Fibroblast of the aortic adventitia (primary cell): ENCODE data around the gene PROM2. TPM values are rescaled to one million over a fixed set of nuclear protein-coding genes. Genes with fewer than 3 reads are reported as not detected.

Experiments
- DNase-seq: peaks from one replicate; pipeline ENCODE4 v3.0.0-alpha.2; 2010; ENCODE audit warnings: low read depth
- H3K4me3 ChIP-seq: 2 replicates; pipeline ENCODE4 v1.5.1; 2011; ENCODE audit warnings: low read depth, mild to moderate bottlenecking, control low read depth, low read length, moderate library complexity
- CTCF ChIP-seq: IDR thresholded peaks from 2 replicates; pipeline ENCODE4 v1.5.1; 2011; ENCODE audit warnings: mild to moderate bottlenecking, low read length, control low read depth, inconsistent platforms; ENCODE audit not compliant: insufficient read depth
- total RNA-seq: library from RNA; depleted of rRNA; stranded (reverse); fragments of >200 nt; gene quantifications from 2 replicates; pipeline ENCODE4 v1.2.3, GENCODE V29; 2012; ENCODE audit warnings: low replicate concordance

Gene PROM2
- total RNA-seq, 1 donor = 0.18 TPM

- TF ChIP-seq CTCF = no peak
- no peak for DNase-seq
- no peak overlapping the region for H3K4me3 ChIP-seq
Observed at GRCh38 chr2:95328358-95329125, 54.3 kb downstream of the PROM2 start.

GRCh38 chr2:95329401-95329800 lies 55.2 kb downstream of the PROM2 start:
- H3K4me3 ChIP-seq = no peak overlapping the region
- DNase-seq = no peak
- TF ChIP-seq CTCF = no peak

- H3K4me3 ChIP-seq = no peak overlapping the region
- DNase-seq = no peak
- TF ChIP-seq CTCF = no peak
Observed at GRCh38 chr2:95329891-95330793, 55.9 kb downstream of the PROM2 start.

- TF ChIP-seq CTCF = no peak
- H3K4me3 ChIP-seq = no peak overlapping the region
- no peak for DNase-seq
Observed at GRCh38 chr2:95330794-95331338, 56.6 kb downstream of the PROM2 start.

- H3K4me3 ChIP-seq = no peak overlapping the region
- no peak for TF ChIP-seq CTCF
- DNase-seq = no peak
Observed at GRCh38 chr2:95331606-95332005, 57.4 kb downstream of the PROM2 start.

- H3K4me3 ChIP-seq = no peak overlapping the region
Observed at GRCh38 chr2:95332036-95332435, 57.8 kb downstream of the PROM2 start.

More at GRCh38 chr2:95332036-95332435, 57.8 kb downstream of the PROM2 start:
- TF ChIP-seq CTCF = no peak
- DNase-seq = no peak
